Fibroblast of lung (primary cell): Measurements from ENCODE around the gene PRPF31.
"Not testable (repeated sequence)": the region's sequence is repeated elsewhere in the genome, so short reads cannot be mapped to it uniquely, and the experiment has no call there.

Source experiments
- CTCF ChIP-seq, 2 donors: IDR thresholded peaks in 1 of 2; conservative IDR thresholded peaks in 1 of 2; 1 replicate in 1 of 2; 2 replicates in 1 of 2; pipeline ENCODE4 v1.5.1; 2011 to 2012; ENCODE audit warnings: low read length in 2 of 2, control low read depth in 1 of 2, inconsistent platforms in 1 of 2, low read depth in 1 of 2, mild to moderate bottlenecking in 1 of 2
- EZH2 ChIP-seq: IDR thresholded peaks from 2 replicates; pipeline ENCODE4 v1.5.1; 2012; ENCODE audit warnings: low read length, control low read depth, mild to moderate bottlenecking; ENCODE audit errors: missing control alignments

- TF ChIP-seq CTCF (conservative IDR thresholded peaks at IDR 0.05 in 1 of 2, IDR thresholded peaks at IDR 0.05 in 1 of 2; ENCODE audit: low read depth in 1 of 2, low read length in 2 of 2); EZH2: not testable (repeated sequence)
Measured at GRCh38 chr19:54171736-54172431, 56.3 kb downstream of the PRPF31 start.
